ENCODE results near the gene GMNC. TPM values are rescaled to one million over a fixed set of nuclear protein-coding genes. Genes with fewer than 3 reads are reported as not detected.
"Not testable (repeated sequence)": the region's sequence is repeated elsewhere in the genome, so short reads cannot be mapped to it uniquely, and the experiment has no call there.

The GMNC gene
- total RNA-seq, 4 donors from 2014 or later = not detected

GRCh38 chr3:190883973-190884832 lies 21.7 kb upstream of the GMNC start:
- TF ChIP-seq, protein P1, sequence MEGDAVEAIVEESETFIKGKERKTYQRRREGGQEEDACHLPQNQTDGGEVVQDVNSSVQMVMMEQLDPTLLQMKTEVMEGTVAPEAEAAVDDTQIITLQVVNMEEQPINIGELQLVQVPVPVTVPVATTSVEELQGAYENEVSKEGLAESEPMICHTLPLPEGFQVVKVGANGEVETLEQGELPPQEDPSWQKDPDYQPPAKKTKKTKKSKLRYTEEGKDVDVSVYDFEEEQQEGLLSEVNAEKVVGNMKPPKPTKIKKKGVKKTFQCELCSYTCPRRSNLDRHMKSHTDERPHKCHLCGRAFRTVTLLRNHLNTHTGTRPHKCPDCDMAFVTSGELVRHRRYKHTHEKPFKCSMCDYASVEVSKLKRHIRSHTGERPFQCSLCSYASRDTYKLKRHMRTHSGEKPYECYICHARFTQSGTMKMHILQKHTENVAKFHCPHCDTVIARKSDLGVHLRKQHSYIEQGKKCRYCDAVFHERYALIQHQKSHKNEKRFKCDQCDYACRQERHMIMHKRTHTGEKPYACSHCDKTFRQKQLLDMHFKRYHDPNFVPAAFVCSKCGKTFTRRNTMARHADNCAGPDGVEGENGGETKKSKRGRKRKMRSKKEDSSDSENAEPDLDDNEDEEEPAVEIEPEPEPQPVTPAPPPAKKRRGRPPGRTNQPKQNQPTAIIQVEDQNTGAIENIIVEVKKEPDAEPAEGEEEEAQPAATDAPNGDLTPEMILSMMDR (IDR thresholded peaks at IDR 0.05) = no peak
- ATAC-seq (ENCODE audit: low FRiP score) = no peak
- no peak for DNase-seq (ENCODE audit: low spot score)

DNA sequence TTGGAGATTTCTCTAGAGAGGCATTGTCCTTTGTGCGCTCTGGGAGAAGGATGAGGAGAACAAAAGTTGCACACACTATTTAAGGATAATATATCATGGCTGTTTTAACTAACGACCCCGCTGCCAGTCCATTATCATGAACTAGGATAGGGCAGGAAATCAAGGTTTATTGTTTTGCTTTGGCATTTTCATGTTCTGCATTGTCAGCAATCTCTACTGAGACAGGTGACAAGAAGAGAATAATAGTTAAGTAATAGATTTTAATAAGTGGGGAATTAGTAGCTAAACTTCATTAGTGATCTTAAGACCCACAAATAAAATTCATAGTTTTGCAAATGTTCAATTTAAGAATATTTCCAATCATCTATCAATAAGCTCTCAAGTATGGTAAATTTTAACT lies 20.6 kb upstream of the GMNC start:
- TF ChIP-seq, protein P1 (IDR thresholded peaks at IDR 0.05) = no peak
- ATAC-seq (ENCODE audit: low FRiP score) (no peak), DNase-seq (ENCODE audit: low spot score) (no peak)

GRCh38 chr3:190877925-190878324 lies 15.4 kb upstream of the GMNC start:
- DNase-seq (ENCODE audit: low spot score) (no peak), ATAC-seq (ENCODE audit: low FRiP score) (no peak)
- TF ChIP-seq, protein P1 (IDR thresholded peaks at IDR 0.05) = no peak

GRCh38 chr3:190876433-190876832 lies 13.9 kb upstream of the GMNC start:
- ATAC-seq (ENCODE audit: low FRiP score) = not testable (repeated sequence)

GRCh38 chr3:190875061-190875460 lies 12.6 kb upstream of the GMNC start:
- DNase-seq (ENCODE audit: low spot score); ATAC-seq (ENCODE audit: low FRiP score): not testable (repeated sequence)

More at GRCh38 chr3:190876433-190876832, 13.9 kb upstream of the GMNC start:
- not testable (repeated sequence) for DNase-seq (ENCODE audit: low spot score)

GRCh38 chr3:190870127-190870526 lies 7.6 kb upstream of the GMNC start:
- TF ChIP-seq, protein P1 (IDR thresholded peaks at IDR 0.05) = no peak
- no peak for DNase-seq (ENCODE audit: low spot score)
- no peak for ATAC-seq (ENCODE audit: low FRiP score)

- TF ChIP-seq, protein P1 (IDR thresholded peaks at IDR 0.05) = no peak
- ATAC-seq (ENCODE audit: low FRiP score) = no peak
- no peak for DNase-seq (ENCODE audit: low spot score)
These were observed 4.6 kb upstream of the GMNC start for GRCh38 chr3:190867071-190867470.

- TF ChIP-seq, protein P1 (IDR thresholded peaks at IDR 0.05) = no peak
- no peak for DNase-seq (ENCODE audit: low spot score)
- ATAC-seq (ENCODE audit: low FRiP score) = no peak
These were observed 3.3 kb upstream of the GMNC start for GRCh38 chr3:190865828-190866227.

All from omental fat pad (tissue), 4 donors.